ENCODE results near the gene MAPKAPK5. TPM values are rescaled to one million over a fixed set of nuclear protein-coding genes. Genes with fewer than 3 reads are reported as not detected.
"Not testable (repeated sequence)": the region's sequence is repeated elsewhere in the genome, so short reads cannot be mapped to it uniquely, and the experiment has no call there.

MAPKAPK5 gene
- polyA plus RNA-seq, 1 donor from 2014 or later: 35.0 TPM

DNA sequence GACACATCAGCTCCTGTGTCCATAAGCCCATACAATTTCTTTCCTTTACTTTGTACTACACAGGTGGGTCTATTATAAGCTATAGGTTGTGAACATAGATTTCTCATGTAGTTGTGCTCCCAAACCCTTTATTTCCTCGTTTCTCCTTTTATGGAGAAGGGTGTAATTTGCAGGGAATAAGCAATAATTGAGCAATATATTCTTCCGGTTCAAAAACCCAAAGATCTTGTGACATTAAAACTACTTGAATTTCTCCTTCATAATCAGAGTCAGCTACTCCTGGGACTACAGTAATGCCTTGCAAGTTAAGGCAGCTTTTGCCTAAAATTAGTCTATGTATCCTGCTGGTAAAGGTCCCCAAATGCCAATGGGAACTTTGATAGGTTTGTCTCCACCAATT lies 19.1 kb upstream of the MAPKAPK5 start:
- no peak overlapping the region for H3K27ac Mint-ChIP-seq
- no peaks in the 10 kb centered on the region for H3K36me3 Mint-ChIP-seq
- no peaks in the 10 kb centered on the region for H3K9me3 Mint-ChIP-seq
- H3K4me3 Mint-ChIP-seq: no peak overlapping the region
- H3K4me1 Mint-ChIP-seq: no peaks in the 10 kb centered on the region
- peaks cover 11% of the 10 kb centered on the region for H3K27me3 Mint-ChIP-seq

DNA sequence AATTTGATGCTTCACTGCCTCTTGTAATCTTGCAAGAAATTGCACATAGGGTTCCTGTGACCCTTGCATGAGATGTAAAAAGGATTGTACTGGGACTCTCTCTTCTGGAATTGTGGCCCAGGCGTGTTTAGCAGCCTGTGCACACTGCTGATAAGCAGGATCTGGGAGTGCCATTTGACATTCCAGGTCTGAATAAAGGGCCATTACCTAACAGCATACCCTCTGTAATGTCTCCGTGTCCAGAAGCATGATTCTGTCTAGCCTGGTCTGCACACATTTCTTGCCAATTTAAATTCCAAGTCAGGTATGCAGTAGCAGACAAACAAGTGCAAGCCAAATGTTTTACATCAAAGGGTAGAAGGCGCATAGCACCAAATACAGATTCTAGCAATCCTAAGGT lies 18.1 kb upstream of the MAPKAPK5 start:
- Mint-ChIP-seq H3K27ac (no peak overlapping the region), H3K27me3 (peaks cover 11% of the 10 kb centered on the region), H3K4me3 (no peak overlapping the region), H3K9me3 (no peaks in the 10 kb centered on the region), H3K36me3 (peaks cover 2% of the 10 kb centered on the region), H3K4me1 (no peaks in the 10 kb centered on the region)

DNA sequence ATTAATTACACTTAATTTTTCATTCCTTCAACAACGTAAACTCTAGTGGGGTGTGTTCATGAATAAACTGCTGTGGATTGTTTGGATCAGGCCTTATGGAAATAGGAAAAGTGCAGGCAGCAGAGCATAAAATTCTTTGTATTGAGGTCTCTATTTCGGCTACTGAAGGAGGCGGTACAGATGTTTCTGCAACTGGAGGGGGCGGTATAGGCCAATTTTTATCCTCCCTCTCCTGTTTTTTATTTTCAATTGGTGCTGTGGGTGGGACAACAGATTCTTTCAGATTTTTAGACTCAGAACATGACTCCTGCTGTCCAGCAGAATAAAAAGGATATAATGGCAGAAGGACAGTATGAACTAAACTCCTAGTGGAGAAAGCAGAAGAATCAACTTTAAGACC lies 17.7 kb upstream of the MAPKAPK5 start:
- not testable (repeated sequence) for H3K4me1 Mint-ChIP-seq, H3K27ac Mint-ChIP-seq, H3K36me3 Mint-ChIP-seq, H3K4me3 Mint-ChIP-seq, H3K9me3 Mint-ChIP-seq
- peaks cover 11% of the 10 kb centered on the region for H3K27me3 Mint-ChIP-seq

DNA sequence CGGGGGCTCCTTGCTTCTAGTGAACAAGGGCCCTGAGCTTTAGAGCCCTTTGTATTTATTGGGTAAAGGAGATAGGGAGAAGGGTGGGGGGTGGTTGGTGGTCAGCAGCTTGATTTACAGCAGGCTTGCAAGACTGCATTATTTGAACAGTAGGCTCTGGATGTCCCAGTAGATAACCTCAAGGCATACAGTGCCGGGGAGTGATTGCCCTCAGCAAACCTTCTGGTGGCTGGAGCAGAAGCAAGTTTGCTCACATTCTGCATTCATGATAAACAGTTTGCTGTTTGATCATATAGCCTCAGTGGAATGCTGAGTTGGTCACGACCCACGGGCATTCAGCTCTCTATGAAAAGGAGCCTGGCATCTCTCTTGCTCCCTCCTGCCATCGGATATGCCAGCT lies 16.5 kb upstream of the MAPKAPK5 start:
- Mint-ChIP-seq H3K9me3 (no peaks in the 10 kb centered on the region), H3K27me3 (peaks cover 10% of the 10 kb centered on the region), H3K4me3 (no peak overlapping the region), H3K36me3 (peaks cover 2% of the 10 kb centered on the region), H3K27ac (no peak overlapping the region), H3K4me1 (no peaks in the 10 kb centered on the region)

DNA sequence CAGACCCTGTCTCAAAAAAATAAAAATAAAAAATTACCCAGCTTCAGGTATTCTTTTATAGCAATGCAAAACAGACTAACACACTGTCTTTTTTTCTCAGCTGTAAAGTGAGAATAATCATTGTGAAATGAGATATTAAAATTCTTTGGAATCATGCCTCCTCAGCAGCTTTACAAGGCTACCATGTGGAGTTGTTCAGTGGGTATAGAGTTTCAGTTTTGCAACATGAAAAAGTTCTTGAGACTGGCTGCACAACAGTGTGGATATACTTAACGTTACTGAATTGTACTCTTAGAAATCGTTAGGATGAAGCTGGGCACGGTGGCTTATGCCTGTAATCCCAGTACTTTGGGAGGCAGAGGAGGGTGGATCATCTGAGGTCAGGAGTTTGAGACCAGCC lies 15.7 kb upstream of the MAPKAPK5 start:
- H3K4me3 Mint-ChIP-seq: no peak overlapping the region
- H3K36me3 Mint-ChIP-seq: peaks cover 2% of the 10 kb centered on the region
- peaks cover 10% of the 10 kb centered on the region for H3K27me3 Mint-ChIP-seq
- no peaks in the 10 kb centered on the region for H3K9me3 Mint-ChIP-seq
- H3K27ac Mint-ChIP-seq: no peak overlapping the region
- H3K4me1 Mint-ChIP-seq: no peaks in the 10 kb centered on the region

DNA sequence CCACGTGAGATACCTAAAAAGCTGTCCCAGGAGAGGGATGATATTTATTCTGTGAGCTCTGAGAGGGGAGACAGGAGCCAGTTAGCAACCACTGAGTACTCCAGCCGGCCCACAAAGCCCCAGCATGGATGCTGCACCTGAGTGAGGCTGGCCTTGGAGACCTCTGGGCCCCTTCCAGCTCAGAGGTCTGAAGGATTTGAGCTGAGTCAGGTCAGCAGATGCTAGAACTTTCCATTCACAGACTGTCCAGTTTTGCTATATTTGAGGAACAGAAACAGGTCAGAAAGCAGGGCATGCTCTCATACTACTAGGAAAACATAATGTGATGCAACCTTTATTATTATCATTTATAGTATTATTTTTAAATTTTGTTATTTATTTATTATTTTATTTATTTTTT lies 15.0 kb upstream of the MAPKAPK5 start:
- Mint-ChIP-seq H3K27me3 (peaks cover 10% of the 10 kb centered on the region), H3K4me3 (no peak overlapping the region), H3K27ac (no peak overlapping the region), H3K9me3 (no peaks in the 10 kb centered on the region), H3K36me3 (peaks cover 2% of the 10 kb centered on the region), H3K4me1 (no peaks in the 10 kb centered on the region)

DNA sequence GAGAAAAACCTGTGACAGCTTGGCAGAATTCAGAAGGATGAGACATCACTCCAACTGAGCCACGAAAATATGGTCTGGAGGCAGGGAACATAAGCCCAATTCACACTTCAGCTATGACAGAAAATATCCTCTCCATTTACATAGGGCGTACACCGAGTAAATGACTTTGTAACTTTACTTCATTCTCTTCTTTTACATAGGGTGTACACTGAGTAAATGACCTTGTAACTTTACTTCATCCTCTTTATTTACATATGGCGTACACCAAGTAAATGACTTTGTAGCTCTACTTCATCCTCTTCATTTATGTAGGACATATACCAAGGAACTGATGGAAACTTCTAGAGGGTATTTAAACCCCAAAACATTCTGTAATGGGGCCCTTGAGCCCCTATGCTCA lies 14.1 kb upstream of the MAPKAPK5 start:
- no peak overlapping the region for H3K4me3 Mint-ChIP-seq
- H3K9me3 Mint-ChIP-seq: no peaks in the 10 kb centered on the region

DNA sequence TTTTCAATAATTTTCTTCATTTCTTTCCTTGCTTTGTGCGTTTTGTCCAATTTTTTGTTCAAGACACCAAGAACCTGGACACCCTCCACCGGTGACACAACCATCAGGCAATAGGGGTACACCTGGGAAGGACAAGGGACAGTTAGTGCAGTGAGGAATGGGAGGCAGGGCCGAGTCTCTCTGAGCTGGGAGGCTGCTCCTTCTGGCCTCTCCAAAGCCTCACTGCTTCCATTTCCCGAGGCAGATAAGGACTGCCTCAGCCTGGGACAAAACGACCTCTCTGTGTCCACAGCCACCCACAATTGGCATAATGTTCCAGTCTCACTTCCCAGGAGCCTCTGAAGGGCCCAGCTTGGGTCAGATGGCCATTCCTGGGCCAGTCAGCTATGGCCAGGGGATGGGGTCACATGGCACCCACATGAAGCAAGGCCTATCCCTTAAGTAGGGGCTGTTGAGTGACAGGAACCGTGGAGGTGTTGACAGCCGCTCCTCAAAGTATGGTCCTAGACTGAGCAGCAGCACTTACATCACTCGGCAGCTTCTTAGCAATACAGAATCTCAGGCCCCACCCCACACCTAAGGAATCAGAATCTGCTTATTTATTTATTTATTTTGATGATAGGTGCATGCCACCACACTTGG lies 13.6 kb upstream of the MAPKAPK5 start:
- H3K27ac Mint-ChIP-seq: no peak overlapping the region
- peaks cover 2% of the 10 kb centered on the region for H3K36me3 Mint-ChIP-seq
- no peaks in the 10 kb centered on the region for H3K9me3 Mint-ChIP-seq
- H3K4me3 Mint-ChIP-seq: no peak overlapping the region
- H3K4me1 Mint-ChIP-seq: no peaks in the 10 kb centered on the region
- H3K27me3 Mint-ChIP-seq: peaks cover 5% of the 10 kb centered on the region

More for the DNA sequence above, 14.1 kb upstream of the MAPKAPK5 start:
- H3K36me3 Mint-ChIP-seq: peaks cover 2% of the 10 kb centered on the region
- no peaks in the 10 kb centered on the region for H3K4me1 Mint-ChIP-seq
- H3K27me3 Mint-ChIP-seq: peaks cover 6% of the 10 kb centered on the region
- H3K27ac Mint-ChIP-seq: no peak overlapping the region

DNA sequence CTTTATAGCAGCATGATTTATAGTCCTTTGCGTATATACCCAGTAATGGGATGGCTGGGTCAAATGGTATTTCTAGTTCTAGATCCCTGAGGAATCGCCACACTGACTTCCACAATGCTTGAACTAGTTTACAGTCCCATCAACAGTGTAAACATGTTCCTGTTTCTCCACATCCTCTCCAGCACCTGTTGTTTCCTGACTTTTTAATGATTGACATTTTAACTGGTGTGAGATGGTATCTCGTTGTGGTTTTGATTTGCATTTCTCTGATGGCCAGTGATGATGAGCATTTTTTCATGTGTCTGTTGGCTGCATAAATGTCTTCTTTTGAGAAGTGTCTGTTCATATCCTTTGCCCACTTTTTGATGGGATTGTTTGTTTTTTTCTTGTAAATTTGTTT lies 12.4 kb upstream of the MAPKAPK5 start:
- not testable (repeated sequence) for H3K4me3 Mint-ChIP-seq, H3K27me3 Mint-ChIP-seq, H3K36me3 Mint-ChIP-seq, H3K27ac Mint-ChIP-seq, H3K9me3 Mint-ChIP-seq, H3K4me1 Mint-ChIP-seq

DNA sequence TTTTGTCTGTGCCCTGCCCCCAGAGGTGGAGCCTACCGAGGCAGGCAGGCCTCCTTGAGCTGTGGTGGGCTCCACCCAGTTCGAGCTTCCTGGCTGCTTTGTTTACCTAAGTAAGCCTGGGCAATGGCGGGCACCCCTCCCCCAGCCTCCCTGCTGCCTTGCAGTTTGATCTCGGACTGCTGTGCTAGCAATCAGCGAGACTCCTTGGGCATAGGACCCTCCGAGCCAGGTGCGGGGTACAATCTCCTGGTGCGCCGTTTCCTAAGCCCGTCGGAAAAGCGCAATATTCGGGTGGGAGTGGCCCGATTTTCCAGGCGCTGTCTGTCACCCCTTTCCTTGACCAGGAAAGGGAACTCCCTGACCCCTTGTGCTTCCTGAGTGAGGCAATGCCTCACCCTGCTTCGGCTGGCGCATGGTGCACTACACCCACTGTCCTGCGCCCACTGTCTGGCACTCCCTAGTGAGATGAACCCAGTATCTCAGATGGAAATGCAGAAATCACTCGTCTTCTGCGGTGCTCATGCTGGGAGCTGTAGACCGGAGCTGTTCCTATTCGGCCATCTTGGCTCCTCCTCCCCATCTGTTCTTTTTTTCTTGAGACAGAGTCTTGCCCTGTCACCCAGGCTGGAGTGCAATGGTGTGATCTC lies 7.2 kb upstream of the MAPKAPK5 start:
- Mint-ChIP-seq H3K4me3 (peak overlapping the region in 1 of 4 donors; percentile 35), H3K27ac (peak overlapping the region in 1 of 3 donors; percentile 10)
- not testable (repeated sequence) for H3K27me3 Mint-ChIP-seq, H3K36me3 Mint-ChIP-seq, H3K9me3 Mint-ChIP-seq, H3K4me1 Mint-ChIP-seq

DNA sequence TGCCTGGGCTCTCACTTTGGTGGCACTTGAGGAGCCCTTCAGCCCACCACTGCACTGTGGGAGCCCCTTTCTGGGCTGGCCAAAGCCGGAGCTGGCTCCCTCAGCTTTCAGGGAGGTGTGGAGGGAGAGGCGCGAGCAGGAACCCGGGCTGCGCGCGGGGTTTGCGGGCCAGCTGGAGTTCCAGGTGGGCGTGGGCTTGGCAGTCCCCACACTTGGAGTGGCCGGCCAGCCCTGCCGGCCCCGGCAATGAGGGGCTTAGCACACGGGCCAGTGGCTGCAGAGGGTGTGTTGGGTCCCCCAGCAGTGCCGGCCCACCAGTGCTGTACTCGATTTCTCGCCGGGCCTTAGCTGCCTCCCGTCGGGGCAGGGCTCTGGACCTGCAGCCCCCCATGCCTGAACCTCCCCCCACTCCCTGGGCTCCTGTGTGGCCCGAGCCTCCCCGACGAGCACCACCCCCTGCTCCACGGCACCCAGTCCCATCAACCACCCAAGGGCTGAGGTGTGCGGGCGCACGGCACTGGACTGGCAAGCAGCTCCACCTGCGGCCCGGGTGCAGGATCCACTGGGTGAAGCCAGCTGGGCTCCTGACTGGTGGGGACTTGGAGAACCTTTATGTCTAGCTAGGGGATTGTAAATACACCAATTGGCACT lies 6.4 kb upstream of the MAPKAPK5 start:
- not testable (repeated sequence) for H3K36me3 Mint-ChIP-seq, H3K4me3 Mint-ChIP-seq, H3K9me3 Mint-ChIP-seq, H3K4me1 Mint-ChIP-seq, H3K27me3 Mint-ChIP-seq
- H3K27ac Mint-ChIP-seq: peak overlapping the region in 1 of 3 donors; percentile 10

DNA sequence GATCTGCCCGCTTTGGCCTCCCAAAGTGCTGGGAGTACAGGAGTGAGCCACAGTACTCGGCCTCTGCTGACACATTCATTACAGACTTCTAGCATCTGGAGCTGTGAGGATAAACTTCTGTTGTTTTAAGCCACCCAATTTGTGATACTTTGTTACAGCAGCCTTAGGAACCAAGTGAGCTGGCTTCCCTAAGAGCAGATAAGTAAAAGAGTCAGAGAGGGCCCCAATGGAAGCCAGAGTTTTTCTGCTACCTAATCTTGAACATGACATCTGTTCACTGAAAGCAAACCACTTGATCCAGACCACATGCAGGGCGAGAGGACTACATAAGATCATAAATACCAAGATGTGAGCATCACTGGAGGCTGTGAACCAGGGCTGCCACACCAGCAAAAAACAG lies 3.7 kb upstream of the MAPKAPK5 start:
- Mint-ChIP-seq H3K4me3 (peak overlapping the region in 1 of 4 donors; percentile 97), H3K9me3 (peaks cover 0 to 3% (median 0%) of the 10 kb centered on the region in 3 donors), H3K27ac (peak overlapping the region in 1 of 3 donors; percentile 96), H3K27me3 (peaks cover 6% of the 10 kb centered on the region), H3K36me3 (peaks cover 6% of the 10 kb centered on the region), H3K4me1 (peaks cover 16 to 22% (median 19%) of the 10 kb centered on the region in 3 donors)

DNA sequence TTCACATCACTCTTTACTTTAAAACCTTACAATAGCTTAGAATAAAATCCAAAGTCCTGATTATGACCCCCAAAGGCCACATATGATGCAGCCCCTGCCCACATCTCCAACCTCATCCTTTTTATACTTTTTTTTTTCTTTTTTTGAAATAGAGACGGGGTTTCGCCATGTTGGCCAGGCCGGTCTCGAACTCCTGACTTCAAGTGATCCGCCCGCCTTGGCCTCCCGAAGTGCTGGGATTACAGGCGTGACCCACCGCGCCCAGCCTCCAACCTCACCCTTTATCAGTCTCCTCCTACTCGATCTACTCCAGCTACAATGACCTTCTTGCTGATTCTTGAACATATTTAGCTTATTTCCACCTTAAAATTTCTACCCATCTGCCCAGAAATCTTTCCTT lies 1.2 kb upstream of the MAPKAPK5 start:
- Mint-ChIP-seq H3K27ac (peak overlapping the region; percentile 96 to 100 (median 99)), H3K36me3 (peaks cover 6% of the 10 kb centered on the region), H3K9me3 (peaks cover 0 to 3% (median 0%) of the 10 kb centered on the region in 3 donors), H3K4me1 (peaks cover 24 to 32% (median 27%) of the 10 kb centered on the region in 3 donors), H3K27me3 (peaks cover 6% of the 10 kb centered on the region), H3K4me3 (peak overlapping the region; percentile 97 to 100 (median 98))

DNA sequence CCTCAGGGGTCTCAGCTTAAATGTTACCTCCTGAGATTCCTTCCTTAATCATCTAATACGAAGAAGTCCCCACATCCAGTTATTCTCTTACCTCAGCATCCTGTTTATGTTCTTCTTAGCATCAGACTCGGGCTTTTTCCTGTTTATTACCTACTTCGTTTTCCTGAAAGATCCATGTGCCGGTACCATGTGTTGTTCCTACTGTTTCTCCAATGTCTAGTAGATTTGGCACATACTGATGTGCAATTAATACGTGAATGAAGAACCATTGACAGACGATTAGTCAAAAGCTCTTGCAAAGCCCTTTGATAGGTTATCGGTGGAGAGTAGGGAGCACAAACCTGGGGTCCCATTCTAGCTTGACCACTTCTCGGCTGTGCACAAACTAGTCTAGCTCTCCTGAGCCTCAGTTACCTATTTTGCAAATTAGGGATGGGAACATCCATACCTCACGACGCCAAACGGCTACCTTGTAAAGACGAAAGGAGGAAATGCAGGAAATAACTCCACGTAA lies 735 bp upstream of the MAPKAPK5 start:
- peak overlapping the region; percentile 96 to 100 (median 99) for H3K27ac Mint-ChIP-seq
- peaks cover 0 to 3% (median 0%) of the 10 kb centered on the region in 3 donors for H3K9me3 Mint-ChIP-seq
- peak overlapping the region; percentile 97 to 100 (median 98) for H3K4me3 Mint-ChIP-seq
- peaks cover 4% of the 10 kb centered on the region for H3K27me3 Mint-ChIP-seq
- peaks cover 24 to 35% (median 30%) of the 10 kb centered on the region in 3 donors for H3K4me1 Mint-ChIP-seq
- H3K36me3 Mint-ChIP-seq: peaks cover 6% of the 10 kb centered on the region

DNA sequence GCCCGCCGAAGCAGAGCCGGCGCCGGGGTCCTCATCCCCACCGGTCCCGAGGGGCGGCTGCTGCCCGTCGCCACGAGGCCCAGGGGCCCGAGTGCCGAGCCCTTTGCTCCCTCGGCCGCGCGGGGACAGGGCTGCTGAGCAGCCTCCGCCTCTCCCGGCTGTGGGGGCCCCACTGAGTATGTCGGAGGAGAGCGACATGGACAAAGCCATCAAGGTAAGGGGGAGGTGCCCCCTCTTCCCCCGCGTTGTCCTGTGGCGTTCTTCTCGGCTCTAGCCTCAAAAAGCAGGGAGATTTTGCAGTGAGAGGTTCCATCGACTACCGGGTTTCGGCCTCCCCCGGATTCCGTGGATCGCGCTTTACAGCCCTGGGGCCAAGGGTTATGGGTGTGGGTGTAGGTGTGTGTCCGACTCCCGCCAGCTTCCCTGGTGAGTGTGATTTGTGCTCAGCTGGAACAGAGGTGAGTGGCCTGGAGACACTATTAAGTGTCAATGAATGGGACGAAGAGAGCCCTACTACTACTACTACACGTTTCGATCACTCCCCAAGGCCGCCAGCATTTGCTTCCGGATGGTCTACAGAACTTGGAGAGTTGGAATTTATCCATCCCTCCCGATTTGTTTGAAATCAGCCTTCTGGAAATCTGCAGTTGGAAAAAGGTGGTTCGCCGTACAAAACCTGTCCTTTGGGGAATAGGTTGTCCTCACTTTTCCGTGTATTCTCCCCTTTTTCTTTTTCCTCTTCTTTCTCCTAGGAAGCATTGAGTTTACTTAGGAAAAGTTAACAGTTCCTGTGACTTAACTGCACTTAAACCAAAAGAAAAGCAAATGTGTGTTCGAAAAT lies 748 bp downstream of the MAPKAPK5 start:
- peaks cover 0 to 3% (median 3%) of the 10 kb centered on the region in 3 donors for H3K9me3 Mint-ChIP-seq
- H3K27me3 Mint-ChIP-seq: no peaks in the 10 kb centered on the region
- peaks cover 6% of the 10 kb centered on the region for H3K36me3 Mint-ChIP-seq
- peak overlapping the region; percentile 97 to 100 (median 98) for H3K4me3 Mint-ChIP-seq
- peaks cover 30 to 41% (median 33%) of the 10 kb centered on the region in 3 donors for H3K4me1 Mint-ChIP-seq
- H3K27ac Mint-ChIP-seq: peak overlapping the region; percentile 95 to 99 (median 96)

Measured in IgD-negative memory B cell (primary cell).